Activated CD4-positive, alpha-beta T cell treated with anti-CD3 and anti-CD28 coated beads, Interleukin-2, amount 50 U/mL, for 4 hours (primary cell): ENCODE results near the gene SH2D4B.

ENCODE experiments used
- DNase-seq, 2 experiments: peaks; one replicate each; pipeline ENCODE4 v3.0.0-alpha.2; 2020

SH2D4B gene

GRCh38 chr10:80544316-80544953 lies 6.7 kb downstream of the SH2D4B start:
- no peak for DNase-seq

DNA sequence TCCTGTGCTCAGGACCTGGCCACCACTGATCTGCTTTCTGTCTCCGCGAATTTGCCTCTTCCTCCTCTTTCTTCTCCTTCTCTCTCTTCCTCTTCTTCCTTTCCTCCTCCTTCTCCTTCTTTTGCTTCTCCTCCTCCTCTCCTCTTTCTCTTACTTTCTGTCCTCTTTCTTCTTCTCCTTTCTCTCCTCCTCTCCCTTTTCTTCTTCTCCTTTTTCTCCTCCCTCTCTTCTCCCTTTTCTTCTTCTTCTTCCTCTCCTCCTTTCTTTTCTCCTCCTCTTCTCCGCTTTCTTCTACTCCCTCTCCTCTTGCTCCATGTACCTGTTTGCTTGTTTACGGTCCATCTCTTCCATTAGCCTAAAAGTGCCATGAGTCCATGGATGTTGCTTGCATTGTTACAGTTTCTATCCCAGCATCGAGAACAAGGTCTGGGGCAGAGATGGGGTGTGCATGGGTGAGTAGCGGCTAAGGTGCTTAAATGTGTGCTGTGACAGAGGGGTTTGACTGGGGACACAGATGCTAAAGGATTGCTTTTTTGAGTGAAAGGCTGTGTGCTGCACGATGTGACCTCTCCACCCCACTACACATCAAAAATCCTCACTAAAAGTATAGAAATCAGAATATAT lies 7.7 kb downstream of the SH2D4B start:
- DNase-seq = no peak

GRCh38 chr10:80552151-80552646 lies 14.5 kb downstream of the SH2D4B start:
- no peak for DNase-seq

DNA sequence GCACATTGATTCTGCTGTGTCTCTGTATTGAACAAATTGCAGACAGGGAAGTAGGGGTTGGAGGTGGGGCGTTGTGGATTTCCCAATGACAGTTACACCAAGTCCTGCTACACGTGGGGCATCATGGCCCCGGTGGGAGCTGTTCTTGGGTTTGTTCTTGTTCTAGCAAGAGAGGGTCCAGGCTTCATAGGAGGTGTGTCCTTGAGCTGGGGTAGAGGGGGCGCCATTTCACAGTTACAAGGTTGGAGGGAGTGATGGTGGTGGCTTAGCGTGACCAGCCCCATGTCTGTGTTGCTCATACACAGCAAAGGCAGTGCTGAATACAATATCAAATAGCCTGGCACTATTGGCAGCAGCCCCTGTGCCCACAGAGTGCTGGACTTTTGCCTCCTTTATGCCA lies 15.7 kb downstream of the SH2D4B start:
- no peak for DNase-seq

DNA sequence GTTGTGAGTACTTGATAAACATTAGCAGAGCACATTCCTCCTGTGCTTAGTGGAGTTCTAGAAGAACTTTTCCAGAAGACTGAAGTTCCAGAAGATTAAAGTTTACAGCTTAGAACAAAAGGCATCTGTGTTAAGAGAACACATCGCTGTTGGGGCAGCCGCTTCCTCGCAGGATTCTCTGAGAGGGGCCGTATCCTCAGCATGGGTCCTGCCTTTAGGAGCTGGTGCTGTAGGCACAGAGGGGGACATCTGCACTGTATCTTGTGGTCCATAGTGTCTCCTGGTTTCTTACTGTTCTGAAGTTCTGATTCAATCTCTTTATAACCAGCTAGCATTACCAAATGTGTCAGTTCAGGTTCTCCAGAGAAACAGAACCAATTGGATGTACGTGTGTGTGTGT lies 16.3 kb downstream of the SH2D4B start:
- DNase-seq = no peak

- DNase-seq = no peak
Observed at GRCh38 chr10:80555415-80555814, 17.7 kb downstream of the SH2D4B start.

GRCh38 chr10:80561950-80562349 lies 24.2 kb downstream of the SH2D4B start:
- DNase-seq = no peak

GRCh38 chr10:80567292-80567691 lies 29.6 kb downstream of the SH2D4B start:
- DNase-seq = no peak

GRCh38 chr10:80569131-80569895 lies 31.6 kb downstream of the SH2D4B start:
- DNase-seq = no peak

DNA sequence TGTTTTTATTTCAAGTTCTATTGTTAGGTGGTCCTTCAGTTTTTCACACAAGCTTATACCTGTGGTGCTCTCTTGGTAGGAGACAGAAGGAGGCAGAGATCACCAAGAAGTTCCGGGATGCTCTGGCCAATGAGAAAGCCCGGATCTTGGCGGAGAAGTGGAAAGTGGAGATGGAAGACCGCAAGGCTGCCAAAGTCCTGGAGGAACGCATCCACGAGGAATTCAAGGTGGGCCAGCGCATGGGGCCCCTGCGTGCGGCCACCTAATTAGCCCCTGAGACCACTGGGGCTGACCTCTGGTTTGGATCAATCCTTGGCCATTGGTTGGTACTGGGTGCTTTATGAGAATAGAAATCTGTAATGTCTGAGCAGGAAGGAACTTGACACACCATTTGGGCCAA lies 33.6 kb downstream of the SH2D4B start:
- DNase-seq = no peak

DNA sequence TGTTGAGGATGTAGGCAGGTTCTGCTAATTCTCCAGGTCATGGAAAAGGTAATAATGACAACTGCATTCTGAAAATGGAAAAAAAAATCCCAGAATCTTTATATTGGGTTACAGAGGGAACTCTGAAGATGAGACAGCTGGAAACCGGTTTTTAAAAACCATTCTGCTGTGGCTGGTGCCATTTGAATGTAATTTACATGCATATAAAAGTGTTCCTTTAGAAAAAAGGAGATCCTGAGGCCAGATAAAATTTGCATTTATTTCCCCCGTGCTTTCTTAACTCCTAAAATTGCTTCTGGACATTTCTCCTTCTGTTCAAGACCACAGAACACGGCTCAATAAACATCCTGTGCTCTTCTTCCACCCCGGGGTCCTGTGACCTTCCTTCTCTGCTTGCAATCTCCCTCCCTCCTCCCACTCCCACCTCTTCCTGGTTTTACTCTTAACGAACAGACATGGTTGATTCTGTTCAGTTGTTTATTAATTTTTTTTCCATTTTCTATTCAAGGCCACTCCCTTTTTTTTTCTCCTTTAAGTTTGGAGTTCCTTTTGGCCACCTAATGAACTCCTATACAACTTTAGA lies 41.6 kb downstream of the SH2D4B start:
- no peak for DNase-seq

GRCh38 chr10:80579849-80580637 lies 42.3 kb downstream of the SH2D4B start:
- no peak for DNase-seq

DNA sequence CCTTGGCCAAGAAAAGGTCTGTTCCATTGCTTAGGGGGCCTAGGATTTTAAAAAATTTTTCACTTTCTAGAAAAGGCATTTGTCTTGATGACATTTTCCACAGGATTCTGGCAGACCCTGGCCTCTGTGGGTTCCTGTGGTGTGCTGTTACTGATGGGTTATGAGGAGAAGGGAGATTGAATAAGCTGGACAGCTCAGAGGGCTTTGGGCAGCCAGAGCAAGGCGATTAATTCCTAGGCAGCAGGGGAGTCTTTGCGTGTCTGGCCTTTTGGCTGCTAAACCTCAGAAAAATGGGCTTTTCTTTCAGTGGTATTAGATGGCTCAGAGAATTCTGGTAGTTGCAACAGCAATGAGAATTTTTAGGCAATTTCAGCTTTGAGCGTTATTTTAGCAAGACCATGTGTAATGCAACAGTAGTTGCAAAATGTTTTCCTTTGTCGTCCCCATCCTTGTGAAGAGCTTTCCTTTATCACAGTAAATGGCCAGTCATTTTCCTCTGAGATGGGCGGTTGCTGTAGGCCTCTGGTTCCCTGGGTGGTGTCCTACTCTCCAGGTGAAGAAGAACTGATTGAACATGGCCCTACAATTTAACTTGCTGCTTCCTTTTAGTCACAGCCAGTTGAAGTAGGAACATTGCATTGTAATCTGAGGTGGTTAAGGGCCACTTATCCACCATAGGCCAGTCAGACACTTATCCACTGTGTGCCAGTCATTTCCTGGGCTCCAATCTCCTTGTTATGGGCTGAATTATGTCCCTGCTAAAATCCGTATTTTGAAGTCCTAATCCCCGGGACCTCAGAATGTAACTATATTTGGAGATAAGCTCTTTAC lies 43.2 kb downstream of the SH2D4B start:
- no peak for DNase-seq

DNA sequence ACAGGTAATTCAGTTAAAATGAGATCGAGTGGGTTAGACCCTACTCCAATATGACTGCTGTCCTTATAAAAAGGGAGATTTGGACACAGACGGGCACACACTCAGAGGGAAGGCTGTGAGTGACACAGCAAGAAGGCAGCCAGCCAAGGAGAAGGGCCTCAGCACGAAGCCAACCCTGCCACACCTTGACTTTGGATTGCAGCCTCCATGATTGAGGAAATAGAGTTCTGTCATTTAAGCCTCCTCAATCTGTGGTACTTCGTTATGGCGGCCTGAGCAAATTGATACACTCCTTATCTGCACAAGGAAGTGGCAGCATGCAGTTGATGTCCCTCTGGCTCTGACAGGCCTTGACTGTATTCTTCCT lies 43.8 kb downstream of the SH2D4B start:
- no peak for DNase-seq

DNA sequence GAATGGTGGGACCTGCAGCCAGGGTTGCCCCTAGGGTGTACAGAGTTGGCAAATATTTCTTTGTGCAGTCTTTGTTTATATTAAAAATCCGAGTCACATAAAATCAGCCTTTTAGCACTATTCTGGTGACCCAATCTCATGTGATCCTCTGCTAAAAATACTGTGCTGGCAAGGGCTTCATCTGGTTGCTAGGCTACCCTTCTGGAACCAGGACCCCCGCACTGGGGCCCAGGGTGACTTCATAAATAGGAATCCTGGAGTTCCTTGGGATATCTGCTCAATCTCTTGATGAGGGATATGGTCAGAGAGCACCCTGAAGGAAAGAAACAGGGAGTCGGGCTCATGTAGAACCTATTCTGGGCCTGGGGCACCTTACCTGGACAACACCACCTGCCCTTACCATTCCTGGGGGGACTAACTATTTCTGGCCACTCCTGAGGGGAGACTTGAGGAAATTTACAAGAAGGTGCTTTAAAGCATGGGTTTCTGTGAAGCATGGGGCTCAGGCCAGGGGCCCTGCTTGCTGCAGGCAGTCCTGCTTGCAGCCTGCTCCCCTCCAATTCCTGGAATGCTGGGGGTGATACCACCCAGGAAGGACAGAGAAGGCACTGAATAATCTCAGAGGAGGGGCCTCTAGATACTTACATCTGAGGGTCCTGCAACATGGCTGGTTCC lies 44.7 kb downstream of the SH2D4B start:
- DNase-seq = no peak

DNA sequence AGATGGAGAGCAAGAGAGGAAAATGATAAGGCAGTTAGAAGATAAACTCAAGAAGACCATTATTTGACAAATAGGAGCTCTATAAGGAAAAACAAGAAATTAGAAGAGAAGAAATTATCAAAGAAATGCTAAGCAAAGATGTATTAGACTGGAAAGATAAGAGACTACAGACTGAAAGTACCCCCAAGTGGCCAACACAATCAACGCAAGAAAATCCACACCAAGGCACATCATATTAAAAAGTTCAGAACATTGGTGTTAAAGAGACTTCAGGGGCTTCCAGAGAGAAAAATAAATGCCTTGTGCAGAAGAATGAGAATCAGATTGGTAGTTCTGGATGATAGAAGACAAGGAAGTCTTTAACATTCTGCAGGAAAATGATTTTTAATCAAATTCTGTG lies 46.0 kb downstream of the SH2D4B start:
- no peak for DNase-seq

- DNase-seq = no peak
Observed at GRCh38 chr10:80585812-80586211, 48.1 kb downstream of the SH2D4B start.

GRCh38 chr10:80588546-80588945 lies 50.8 kb downstream of the SH2D4B start:
- no peak for DNase-seq

DNA sequence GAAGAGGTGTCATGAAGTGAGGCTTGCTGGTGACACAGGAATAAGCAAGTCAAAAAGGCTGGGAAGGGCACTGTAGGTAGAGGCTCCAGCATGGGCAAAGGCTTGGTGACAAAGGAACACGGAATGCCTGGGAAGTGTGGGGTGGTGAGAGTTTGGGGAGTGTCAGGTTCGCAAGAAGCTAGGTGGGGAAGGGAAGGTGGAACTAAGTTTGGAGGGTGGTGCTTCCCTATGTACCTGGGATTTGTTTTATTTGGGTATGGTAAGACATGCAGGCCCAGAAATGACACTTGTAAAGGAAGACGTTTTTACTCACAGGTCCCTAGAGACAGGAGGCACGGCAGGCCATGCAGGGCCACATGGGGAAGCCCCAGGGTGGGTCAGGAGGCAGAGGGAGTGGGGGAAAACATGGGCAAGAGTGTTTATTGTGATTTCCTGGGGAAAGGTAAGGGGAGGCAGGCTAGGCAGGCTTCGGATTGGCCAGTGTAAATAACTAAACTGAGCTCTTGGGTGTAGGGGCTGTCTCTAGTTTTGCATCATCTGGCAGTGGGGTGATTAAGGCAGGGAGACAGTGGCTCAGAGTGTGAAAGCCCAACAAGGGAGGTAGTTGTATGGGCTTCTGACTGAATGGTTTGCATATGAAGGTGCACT lies 52.1 kb downstream of the SH2D4B start:
- no peak for DNase-seq

DNA sequence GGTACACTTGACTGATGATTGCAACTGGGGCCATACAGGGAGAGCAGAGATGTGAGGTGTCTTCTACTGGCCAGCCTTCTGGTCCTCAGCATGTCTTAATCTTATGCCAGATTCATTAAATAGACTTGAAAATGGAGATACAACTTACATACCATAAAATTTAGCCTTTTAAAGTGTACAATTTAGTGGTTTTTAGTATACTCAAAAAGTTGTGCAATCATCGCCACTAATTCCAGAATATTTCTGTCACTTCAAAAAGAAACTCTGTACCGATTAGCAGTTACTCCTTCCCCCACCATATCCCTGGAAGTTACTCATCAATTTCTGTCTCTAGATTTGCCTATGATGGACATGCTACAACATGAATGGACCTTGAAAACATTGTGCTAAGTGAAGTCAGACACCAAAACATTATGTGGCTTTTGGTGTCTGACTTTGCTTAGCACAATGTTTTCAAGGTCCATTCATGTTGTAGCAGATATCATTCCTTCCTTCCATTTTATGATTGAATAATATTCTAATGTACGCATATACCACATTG lies 53.0 kb downstream of the SH2D4B start:
- DNase-seq = no peak
